ENCODE data around the gene MCM5. TPM values are rescaled to one million over a fixed set of nuclear protein-coding genes. Genes with fewer than 3 reads are reported as not detected.
"Not testable (repeated sequence)": the region's sequence is repeated elsewhere in the genome, so short reads cannot be mapped to it uniquely, and the experiment has no call there.

Gene MCM5
- total RNA-seq, 6 experiments from 2014 or later: 6.7 to 35.9 (median 13.4) TPM

DNA sequence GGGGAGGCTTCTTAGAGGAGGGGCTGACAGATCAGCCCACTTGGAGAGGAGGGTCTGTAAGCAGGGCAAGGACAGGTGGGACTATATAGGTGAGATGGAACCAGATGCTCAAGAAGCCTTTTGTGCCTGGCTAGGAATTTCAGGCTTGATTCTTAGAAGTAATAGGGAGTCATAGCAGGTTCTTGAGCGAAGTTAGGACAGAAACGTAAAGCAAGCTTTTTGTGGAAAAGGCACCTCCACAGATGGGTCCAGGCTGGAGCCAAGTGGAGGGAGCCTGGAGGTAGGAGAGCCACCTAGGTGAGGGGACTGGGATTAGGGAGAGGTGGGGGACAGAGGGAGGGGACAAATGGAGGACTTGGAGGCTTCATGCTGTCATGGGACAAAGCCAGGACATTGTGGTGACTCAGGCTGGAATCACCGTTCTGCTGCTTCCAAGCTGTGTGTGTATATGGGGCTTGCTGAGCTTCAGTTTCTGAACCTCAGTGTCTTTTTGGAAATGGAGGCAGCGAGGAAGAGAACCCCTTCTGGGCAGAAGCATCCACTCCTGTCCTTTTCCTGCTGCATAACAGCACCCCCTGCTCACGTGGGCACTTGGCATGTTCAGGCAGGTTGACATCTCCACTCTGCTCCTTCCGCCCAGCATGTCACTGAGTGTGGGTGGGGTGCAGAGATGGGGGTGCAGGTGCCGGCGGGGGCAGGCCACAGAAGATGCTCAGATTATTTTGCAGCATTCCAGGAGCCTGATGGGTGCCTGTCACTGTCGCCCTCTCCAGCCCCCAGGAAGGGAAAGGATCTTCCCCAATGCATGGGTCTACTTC, 58.0 kb downstream of the MCM5 start:
- Histone ChIP-seq H3K27me3 (no peaks in the 10 kb centered on the region), H3K27ac (no peak overlapping the region), H3K9me3 (no peaks in the 10 kb centered on the region), H3K4me3 (no peak overlapping the region), H3K4me1 (no peaks in the 10 kb centered on the region), H3K36me3 (no peaks in the 10 kb centered on the region)
- TF ChIP-seq POLR2A (IDR thresholded peaks at IDR 0.05): no peak
- no peak for TF ChIP-seq CTCF (IDR thresholded peaks at IDR 0.05)
- intact Hi-C loops (cut with DNase I): no loop called here
- DNase-seq: no peak
- ATAC-seq: no peak
- WGBS (ENCODE audit: insufficient coverage, low coverage, low lambda C conversion rate, missing lambda C conversion rate): 94% methylated on average over 3 of the region's 9 CpGs

DNA sequence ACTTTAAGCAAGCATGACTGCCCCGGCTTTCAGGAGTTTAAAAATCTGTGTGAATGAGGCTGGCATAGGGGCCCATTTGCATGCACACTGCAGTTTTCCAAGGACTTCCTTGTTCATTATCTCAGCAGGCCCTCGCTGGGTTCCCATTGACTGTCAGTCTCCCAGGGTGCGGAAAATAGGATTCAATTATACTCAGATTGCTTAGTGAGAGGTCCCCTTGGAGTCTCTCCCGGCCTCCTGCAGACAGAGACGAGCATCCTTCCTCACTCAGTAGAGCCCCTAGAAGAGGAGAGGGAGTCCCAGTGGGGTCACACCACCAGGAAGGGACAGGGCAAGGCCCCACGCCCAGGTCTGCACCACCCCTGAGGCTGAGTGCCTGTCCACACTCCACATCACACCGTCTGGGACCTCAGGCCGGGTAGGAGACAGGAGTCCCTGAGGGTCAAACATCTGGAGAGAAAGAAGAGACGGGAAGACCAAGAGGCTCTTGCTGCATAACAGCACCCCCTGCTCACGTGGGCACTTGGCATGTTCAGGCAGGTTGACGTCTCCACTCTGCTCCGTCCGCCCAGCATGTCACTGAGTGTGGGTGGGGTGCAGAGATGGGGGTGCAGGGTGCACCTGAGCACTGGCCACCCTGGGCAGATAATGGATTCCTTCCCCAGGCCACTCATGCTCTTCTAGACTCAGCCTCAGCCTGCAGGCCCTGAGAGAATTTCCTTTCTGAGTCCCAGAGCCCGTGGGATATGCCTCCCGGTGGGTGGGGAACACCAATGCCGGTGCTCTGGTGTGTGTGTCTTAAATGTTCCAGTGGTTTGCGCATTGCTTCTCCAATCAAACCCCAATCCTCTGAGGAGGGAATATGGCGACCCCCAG, 58.8 kb downstream of the MCM5 start:
- Histone ChIP-seq H3K36me3 (no peaks in the 10 kb centered on the region), H3K27ac (no peak overlapping the region), H3K4me3 (no peak overlapping the region), H3K27me3 (no peaks in the 10 kb centered on the region), H3K9me3 (no peaks in the 10 kb centered on the region), H3K4me1 (no peaks in the 10 kb centered on the region)
- TF ChIP-seq POLR2A (IDR thresholded peaks at IDR 0.05) (no peak), CTCF (IDR thresholded peaks at IDR 0.05) (no peak)
- 90% methylated on average over 5 of the region's 18 CpGs for WGBS (ENCODE audit: insufficient coverage, low coverage, low lambda C conversion rate, missing lambda C conversion rate)
- ATAC-seq: peak in 1 of 4 donors; percentile 25
- no peak for DNase-seq
- intact Hi-C loops (cut with DNase I): no loop called here

DNA sequence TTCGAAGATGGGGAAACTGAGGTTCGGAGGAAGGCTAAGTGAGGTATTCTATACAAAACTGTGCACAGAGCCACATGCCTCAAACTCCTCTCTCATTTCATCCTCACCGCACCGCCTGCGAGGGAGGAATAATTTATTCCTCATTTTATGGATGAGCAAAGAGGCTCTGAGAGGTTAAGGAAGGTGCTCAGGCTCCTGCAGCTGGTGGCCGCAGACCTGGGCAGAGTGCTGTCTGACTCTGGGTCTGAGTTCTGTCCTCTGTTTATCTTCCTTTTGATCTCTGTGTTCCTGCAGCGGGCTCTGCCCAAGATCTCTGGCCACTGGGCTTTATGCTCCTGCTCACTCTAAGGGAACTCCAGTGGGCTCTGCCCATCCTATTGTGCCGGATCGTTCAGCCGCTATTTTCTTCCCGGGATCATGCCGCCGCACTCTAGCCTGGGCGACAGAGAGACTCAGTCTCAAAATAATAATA, 59.5 kb downstream of the MCM5 start:
- no peak overlapping the region for H3K27ac ChIP-seq
- no peak overlapping the region for H3K4me3 ChIP-seq
- 83% methylated on average over 6 of the region's 14 CpGs for WGBS (ENCODE audit: insufficient coverage, low coverage, low lambda C conversion rate, missing lambda C conversion rate)
- ATAC-seq (no peak), DNase-seq (no peak)
- no peaks in the 10 kb centered on the region for H3K4me1 ChIP-seq
- intact Hi-C loops (cut with DNase I): no loop called here
- no peaks in the 10 kb centered on the region for H3K9me3 ChIP-seq
- TF ChIP-seq CTCF (IDR thresholded peaks at IDR 0.05) (no peak), POLR2A (IDR thresholded peaks at IDR 0.05) (no peak)
- no peaks in the 10 kb centered on the region for H3K27me3 ChIP-seq
- H3K36me3 ChIP-seq: no peaks in the 10 kb centered on the region

DNA sequence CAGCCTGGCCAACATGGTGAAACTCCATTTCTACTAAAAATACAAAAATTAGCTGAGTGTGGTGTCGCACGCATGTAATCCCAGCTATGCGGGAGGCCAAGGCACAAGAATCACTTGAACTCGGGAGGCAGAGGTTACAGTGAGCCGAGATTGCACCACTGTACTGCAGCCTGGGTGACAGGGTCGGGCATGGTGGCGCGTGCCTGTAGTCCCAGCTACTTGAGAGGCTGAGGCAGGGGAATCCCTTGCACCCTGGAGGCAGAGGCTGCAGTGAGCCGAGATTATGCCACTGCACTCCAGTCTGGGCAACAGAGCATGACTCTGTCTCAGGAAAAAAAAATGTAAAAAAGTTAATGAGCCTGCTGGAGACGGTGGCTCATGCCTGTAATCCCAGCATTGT, 60.0 kb downstream of the MCM5 start:
- H3K27me3 ChIP-seq; H3K27ac ChIP-seq; H3K4me1 ChIP-seq; H3K36me3 ChIP-seq; intact Hi-C loops (cut with DNase I); ATAC-seq; DNase-seq; H3K4me3 ChIP-seq; H3K9me3 ChIP-seq: not testable (repeated sequence)
- WGBS (ENCODE audit: insufficient coverage, low coverage, low lambda C conversion rate, missing lambda C conversion rate): 86% methylated on average over 5 of the region's 10 CpGs

DNA sequence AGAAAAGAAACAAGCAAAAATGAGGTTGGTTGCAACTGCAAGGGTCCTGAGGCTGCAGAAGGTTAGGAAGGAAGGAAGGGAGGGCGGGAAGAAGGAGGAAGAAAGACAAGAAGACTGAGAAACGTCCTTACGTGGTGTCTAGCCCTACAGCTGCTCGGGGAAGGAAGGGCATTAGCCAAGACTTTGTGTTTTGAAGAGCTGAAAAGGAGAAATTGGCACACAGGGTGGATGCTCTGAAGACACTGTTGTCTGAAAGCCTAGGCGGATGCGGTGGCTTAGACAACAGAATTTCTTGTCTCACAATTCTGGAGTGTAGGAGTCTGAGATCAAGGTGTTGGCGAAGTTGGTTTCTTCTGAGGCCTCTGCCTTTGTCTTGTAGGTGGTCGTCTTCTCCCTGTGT, 60.7 kb downstream of the MCM5 start:
- intact Hi-C loops (cut with DNase I): no loop called here
- TF ChIP-seq POLR2A (IDR thresholded peaks at IDR 0.05) (no peak), CTCF (IDR thresholded peaks at IDR 0.05) (no peak)
- DNase-seq (no peak), ATAC-seq (no peak)
- no peaks in the 10 kb centered on the region for H3K4me1 ChIP-seq
- H3K36me3 ChIP-seq: no peaks in the 10 kb centered on the region
- WGBS (ENCODE audit: insufficient coverage, low coverage, low lambda C conversion rate, missing lambda C conversion rate): 74% methylated on average over 7 of the region's 8 CpGs
- no peak overlapping the region for H3K4me3 ChIP-seq
- no peaks in the 10 kb centered on the region for H3K27me3 ChIP-seq
- H3K27ac ChIP-seq: no peak overlapping the region
- H3K9me3 ChIP-seq: no peaks in the 10 kb centered on the region
